ENCODE results near the gene MOBP. TPM values are rescaled to one million over a fixed set of nuclear protein-coding genes. Genes with fewer than 3 reads are reported as not detected.

The MOBP gene
- total and polyA plus RNA-seq, 2 of the 8 experiments (the other 6 are each of a cell fraction or from before 2014, with no cell fraction given), result 0.06 to 0.50 TPM

DNA sequence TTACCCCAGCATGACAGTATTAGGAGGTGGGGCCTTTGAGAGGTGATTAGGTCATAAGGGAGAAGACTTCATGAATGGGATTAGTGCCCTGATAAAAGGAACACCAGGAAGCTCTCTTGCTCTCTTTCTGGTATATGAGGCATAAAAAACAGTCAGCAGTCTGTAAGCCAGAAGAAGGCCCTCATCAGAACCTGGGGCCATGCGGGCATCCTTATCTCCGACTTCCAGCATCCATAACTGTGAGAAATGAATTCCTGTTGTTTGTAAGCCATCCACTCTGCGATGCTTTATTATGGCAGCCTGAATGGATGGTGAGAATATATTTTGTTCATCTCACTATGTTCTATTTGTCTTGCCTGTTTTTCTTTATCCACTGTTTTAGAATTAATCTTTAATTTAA is 17.7 kb upstream of the MOBP start:
- Histone ChIP-seq H3K18ac (ENCODE audit: extremely low read depth, low read length) (no peak overlapping the region), H3K4ac (replicated peaks; ENCODE audit: insufficient read length, low read depth, low read length) (no peak overlapping the region), H2BK12ac (ENCODE audit: low read depth, low read length) (no peak overlapping the region), H3K23me2 (ENCODE audit: low read depth, low read length) (no peaks in the 10 kb centered on the region), H3K4me3 (ENCODE audit: extremely low read depth in 1 of 4, insufficient read depth in 2 of 4, low read depth in 3 of 4, low read length in 4 of 4) (no peak overlapping the region), H3K27me3 (replicated peaks in 1 of 4; ENCODE audit: control insufficient read depth in 3 of 4, extremely low read depth in 1 of 4, insufficient read depth in 3 of 4, low read length in 3 of 4) (no peaks in the 10 kb centered on the region), H4K5ac (ENCODE audit: insufficient read length, low read depth, low read length) (no peak overlapping the region), H3K79me2 (ENCODE audit: control insufficient read depth in 1 of 2, insufficient read depth in 2 of 2, low read length in 2 of 2) (no peaks in the 10 kb centered on the region), H3K9ac (replicated peaks in 1 of 4; ENCODE audit: extremely low read depth in 1 of 4, low read depth in 3 of 4, low read length in 3 of 4) (no peak overlapping the region), H2BK5ac (ENCODE audit: low read depth, low read length) (no peak overlapping the region), H2BK15ac (ENCODE audit: low read length) (no peak overlapping the region), H4K8ac (ENCODE audit: extremely low read depth, insufficient read depth, low read length) (no peak overlapping the region), H3K9me3 (ENCODE audit: insufficient read depth in 2 of 2, low read depth in 1 of 2, low read length in 1 of 2) (no peaks in the 10 kb centered on the region), H2AK5ac (ENCODE audit: low read depth, low read length) (no peak overlapping the region), H3K23ac (ENCODE audit: insufficient read length) (no peak overlapping the region), H3K79me1 (ENCODE audit: low read depth, low read length) (no peaks in the 10 kb centered on the region), H2AFZ (ENCODE audit: low read length) (no peak overlapping the region), H3K36me3 (ENCODE audit: control insufficient read depth in 2 of 4, insufficient read depth in 4 of 4, low read length in 3 of 4) (no peaks in the 10 kb centered on the region), H3K27ac (ENCODE audit: low read depth, low read length) (no peak overlapping the region), H2BK20ac (ENCODE audit: low read length) (no peak overlapping the region), H4K20me1 (replicated peaks in 1 of 2; ENCODE audit: control insufficient read depth in 1 of 2, insufficient read depth in 2 of 2, low read length in 2 of 2) (no peaks in the 10 kb centered on the region), H3K4me2 (ENCODE audit: insufficient read depth in 1 of 2, low read depth in 2 of 2, low read length in 2 of 2) (no peak overlapping the region), H2BK120ac (replicated peaks; ENCODE audit: low read depth, low read length) (no peak overlapping the region), H3K14ac (ENCODE audit: insufficient read length) (no peak overlapping the region), H3K56ac (replicated peaks; ENCODE audit: insufficient read length, low read depth, low read length) (no peak overlapping the region), H4K91ac (replicated peaks; ENCODE audit: insufficient read length, low read length) (no peak overlapping the region), H3K4me1 (replicated peaks in 1 of 4; ENCODE audit: control insufficient read depth in 3 of 4, insufficient read depth in 4 of 4, low read length in 3 of 4) (no peaks in the 10 kb centered on the region)
- DNase-seq (ENCODE audit: low read depth in 1 of 2, low spot score in 2 of 2) (no peak), FAIRE-seq (no peak)
- WGBS, 2 experiments (ENCODE audit: extremely low coverage in 1 of 2, insufficient coverage in 1 of 2, insufficient read length in 1 of 2, insufficient replicate concordance in 2 of 2, low coverage in 1 of 2, low lambda C conversion rate in 2 of 2, missing lambda C conversion rate in 1 of 2), result 83% methylated on average over 3 of the region's 3 CpGs; no CpG with 5 or more reads in 1 of the 2 experiments
- ChIA-PET CTCF (ENCODE audit: partially characterized antibody) (interaction anchor here (1.8 to 9.9 kb wide), 3 partner anchors 9 to 49 kb away, joined by 6 to 122 read pairs (median 24); no protein-coding TSS in a partner anchor), POLR2A (ENCODE audit: partially characterized antibody) (interaction anchor here (1.2 to 2.3 kb wide), 2 partner anchors 35 to 41 kb away, joined by 3 to 8 read pairs; no protein-coding TSS in a partner anchor)
- TF ChIP-seq POLR2AphosphoS5 (IDR thresholded peaks at IDR 0.05; ENCODE audit: low read depth, low read length) (no peak), SP2 (IDR thresholded peaks at IDR 0.05; ENCODE audit: low read length) (no peak), USF2 (IDR thresholded peaks at IDR 0.05; ENCODE audit: low read length) (no peak), TBP (IDR thresholded peaks at IDR 0.05; ENCODE audit: low read depth, low read length) (no peak), TEAD4 (IDR thresholded peaks at IDR 0.05; ENCODE audit: low read depth, low read length) (no peak), SIX5 (IDR thresholded peaks at IDR 0.05; ENCODE audit: low read depth, low read length) (no peak), FOSL1 (IDR thresholded peaks at IDR 0.05; ENCODE audit: insufficient read depth, low read depth, low read length) (no peak), SP4 (IDR thresholded peaks at IDR 0.05; ENCODE audit: low read length) (no peak), NANOG (IDR thresholded peaks at IDR 0.05; ENCODE audit: insufficient read depth, low read depth, low read length, poor library complexity, severe bottlenecking) (no peak), GABPA (IDR thresholded peaks at IDR 0.05; ENCODE audit: borderline replicate concordance, insufficient read depth, low read length) (no peak)

Data from H1 (cell line).